Subcutaneous adipose tissue (tissue), 4 donors: ENCODE data around the gene DLGAP1. TPM values are rescaled to one million over a fixed set of nuclear protein-coding genes. Genes with fewer than 3 reads are reported as not detected.

Experiments
- CTCF ChIP-seq: fragments of 450-650 bp; IDR thresholded peaks from one replicate; pipeline ENCODE4 v1.5.1; 2016; ENCODE audit warnings: low read depth, mild to moderate bottlenecking, control low read depth, antibody characterized with exemption, moderate library complexity
- total RNA-seq, 4 donors: library from RNA; depleted of rRNA; stranded (reverse); fragments of >200 nt; gene quantifications; one replicate each; pipeline ENCODE4 v1.1.0, GENCODE V29; 2016

The DLGAP1 gene
- total RNA-seq, 4 donors from 2014 or later = 0.44 to 3.3 (median 0.99) TPM

GRCh38 chr18:3709205-3709604, 745.9 kb downstream of the DLGAP1 start:
- TF ChIP-seq CTCF = no peak

GRCh38 chr18:3706279-3707097, 748.6 kb downstream of the DLGAP1 start:
- TF ChIP-seq CTCF = no peak

- no peak for TF ChIP-seq CTCF
Observed at GRCh38 chr18:3704556-3705344, 750.4 kb downstream of the DLGAP1 start.

- TF ChIP-seq CTCF = no peak
Observed at GRCh38 chr18:3703732-3704176, 751.4 kb downstream of the DLGAP1 start.

GRCh38 chr18:3693410-3693809, 761.7 kb downstream of the DLGAP1 start:
- TF ChIP-seq CTCF = no peak

- TF ChIP-seq CTCF = no peak
Observed at GRCh38 chr18:3692691-3693090, 762.4 kb downstream of the DLGAP1 start.

GRCh38 chr18:3692113-3692621, 762.9 kb downstream of the DLGAP1 start:
- TF ChIP-seq CTCF = no peak
